ENCODE measurements around the gene HNRNPF. TPM values are rescaled to one million over a fixed set of nuclear protein-coding genes. Genes with fewer than 3 reads are reported as not detected.
A peak's percentile ranks its signal among the peaks of the same experiment; 100 is the strongest.

Gene HNRNPF
- total RNA-seq, 2 donors from 2014 or later, result 283 to 299 TPM

- WGBS, 2 experiments (ENCODE audit: insufficient coverage in 1 of 2, insufficient read length in 1 of 2), result 45 to 60% methylated on average over 4 of the region's 4 CpGs
- Mint-ChIP-seq H3K36me3 (ENCODE audit: low read depth) (peaks cover 27% of the 10 kb centered on the region), H3K27me3 (ENCODE audit: insufficient read depth) (no peaks in the 10 kb centered on the region), H3K4me3 (no peak overlapping the region), H3K4me1 (peaks cover 41% of the 10 kb centered on the region), H3K9me3 (no peaks in the 10 kb centered on the region), H3K27ac (no peak overlapping the region)
- TF ChIP-seq CTCF (conservative IDR thresholded peaks at IDR 0.05), result no peak
- peaks cover 13% of the 10 kb centered on the region for H3K4me1 ChIP-seq (ENCODE audit: control insufficient read depth, insufficient read depth, low read length)
- H3K4me3 ChIP-seq (ENCODE audit: low read length), result peak overlapping the region; percentile 57
- H3K27me3 ChIP-seq (ENCODE audit: control insufficient read depth, insufficient read depth, low read length, poor library complexity, severe bottlenecking), result no peaks in the 10 kb centered on the region
- DNase-seq, result no peak
- H3K9me3 ChIP-seq (ENCODE audit: control insufficient read depth, low read length), result no peaks in the 10 kb centered on the region
- no peak overlapping the region for H3K9ac ChIP-seq (ENCODE audit: extremely low read depth, low read length, poor library complexity, severe bottlenecking)
- no peak overlapping the region for H3K27ac ChIP-seq (ENCODE audit: low read depth, low read length)
- peaks cover 44% of the 10 kb centered on the region for H3K36me3 ChIP-seq (ENCODE audit: control insufficient read depth, insufficient read depth, low read length)
These were observed 6.8 kb downstream of the HNRNPF start for GRCh38 chr10:43402176-43402575.

- peak; percentile 80 for DNase-seq
- TF ChIP-seq CTCF (conservative IDR thresholded peaks at IDR 0.05), result no peak
- no peak overlapping the region for H3K9ac ChIP-seq (ENCODE audit: extremely low read depth, low read length, poor library complexity, severe bottlenecking)
- H3K4me1 Mint-ChIP-seq, result peaks cover 42% of the 10 kb centered on the region
- H3K9me3 Mint-ChIP-seq, result no peaks in the 10 kb centered on the region
- 63% methylated on average over 2 of the region's 2 CpGs; no CpG with 5 or more reads in 1 of the 2 experiments for WGBS, 2 experiments (ENCODE audit: insufficient coverage in 1 of 2, insufficient read length in 1 of 2)
- H3K27ac ChIP-seq (ENCODE audit: low read depth, low read length), result no peak overlapping the region
- no peak overlapping the region for H3K4me3 ChIP-seq (ENCODE audit: low read length)
- peaks cover 44% of the 10 kb centered on the region for H3K36me3 ChIP-seq (ENCODE audit: control insufficient read depth, insufficient read depth, low read length)
- no peaks in the 10 kb centered on the region for H3K9me3 ChIP-seq (ENCODE audit: control insufficient read depth, low read length)
- no peak overlapping the region for H3K4me3 Mint-ChIP-seq
- peaks cover 13% of the 10 kb centered on the region for H3K4me1 ChIP-seq (ENCODE audit: control insufficient read depth, insufficient read depth, low read length)
- H3K27ac Mint-ChIP-seq, result peak overlapping the region; percentile 67
- no peaks in the 10 kb centered on the region for H3K27me3 Mint-ChIP-seq (ENCODE audit: insufficient read depth)
- no peaks in the 10 kb centered on the region for H3K27me3 ChIP-seq (ENCODE audit: control insufficient read depth, insufficient read depth, low read length, poor library complexity, severe bottlenecking)
- peaks cover 27% of the 10 kb centered on the region for H3K36me3 Mint-ChIP-seq (ENCODE audit: low read depth)
These were observed 7.4 kb downstream of the HNRNPF start for GRCh38 chr10:43401627-43402026.

GRCh38 chr10:43399320-43400310 lies 9.4 kb downstream of the HNRNPF start:
- H3K27me3 Mint-ChIP-seq (ENCODE audit: insufficient read depth), result no peaks in the 10 kb centered on the region
- TF ChIP-seq CTCF (conservative IDR thresholded peaks at IDR 0.05), result no peak
- H3K9me3 ChIP-seq (ENCODE audit: control insufficient read depth, low read length), result no peaks in the 10 kb centered on the region
- peaks cover 48% of the 10 kb centered on the region for H3K4me1 Mint-ChIP-seq
- H3K36me3 Mint-ChIP-seq (ENCODE audit: low read depth), result peaks cover 37% of the 10 kb centered on the region
- no peaks in the 10 kb centered on the region for H3K9me3 Mint-ChIP-seq
- peaks cover 10% of the 10 kb centered on the region for H3K4me1 ChIP-seq (ENCODE audit: control insufficient read depth, insufficient read depth, low read length)
- DNase-seq, result no peak
- H3K27me3 ChIP-seq (ENCODE audit: control insufficient read depth, insufficient read depth, low read length, poor library complexity, severe bottlenecking), result no peaks in the 10 kb centered on the region
- peaks cover 53% of the 10 kb centered on the region for H3K36me3 ChIP-seq (ENCODE audit: control insufficient read depth, insufficient read depth, low read length)
- H3K27ac Mint-ChIP-seq, result peak overlapping the region; percentile 19
- H3K9ac ChIP-seq (ENCODE audit: extremely low read depth, low read length, poor library complexity, severe bottlenecking), result peak overlapping the region; percentile 22
- no peak overlapping the region for H3K27ac ChIP-seq (ENCODE audit: low read depth, low read length)
- no peak overlapping the region for H3K4me3 Mint-ChIP-seq
- peak overlapping the region; percentile 14 for H3K4me3 ChIP-seq (ENCODE audit: low read length)
- 86 to 99% methylated on average over 3 to 5 of the region's 5 CpGs for WGBS, 2 experiments (ENCODE audit: insufficient coverage in 1 of 2, insufficient read length in 1 of 2)
